ENCODE data around the gene SKAP1.
"Not testable (repeated sequence)": the region's sequence is repeated elsewhere in the genome, so short reads cannot be mapped to it uniquely, and the experiment has no call there.

Gene SKAP1

DNA sequence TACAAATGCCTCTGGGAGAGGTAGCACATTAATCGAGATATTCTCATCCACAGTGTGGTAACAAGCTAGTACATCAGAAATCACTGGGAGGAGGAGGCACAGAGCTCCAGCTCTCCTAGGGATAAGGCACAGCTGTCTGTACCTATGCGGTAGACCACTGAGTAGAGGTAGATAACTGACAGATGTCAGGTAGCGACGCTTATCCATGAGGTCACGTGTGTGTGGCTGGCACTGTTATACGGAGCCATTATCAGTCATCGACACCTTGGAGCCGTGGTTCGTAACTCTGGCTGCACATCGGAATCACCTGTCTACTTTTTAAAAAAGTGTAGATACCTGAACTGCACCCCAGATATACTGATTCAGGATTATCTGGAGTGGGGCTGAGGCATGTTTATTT, 220.0 kb downstream of the SKAP1 start:
- H3K4me3 ChIP-seq (ENCODE audit: insufficient read depth, low read length, poor library complexity, severe bottlenecking): no peak overlapping the region
- no peaks in the 10 kb centered on the region for H3K79me2 ChIP-seq (ENCODE audit: insufficient read depth, low read length)
- no peak overlapping the region for H3K9ac ChIP-seq (ENCODE audit: low read length)
- H3K36me3 ChIP-seq (ENCODE audit: low read length): no peaks in the 10 kb centered on the region
- no peaks in the 10 kb centered on the region for H3K27me3 ChIP-seq (ENCODE audit: low read length)
- no peak overlapping the region for H3K27ac ChIP-seq (ENCODE audit: low read depth, low read length)
- no peak overlapping the region for H2AFZ ChIP-seq (ENCODE audit: low read depth, low read length, severe bottlenecking)
- H4K20me1 ChIP-seq (ENCODE audit: low read depth, low read length): no peaks in the 10 kb centered on the region
- H3K9me2 ChIP-seq (replicated peaks; ENCODE audit: insufficient read depth, low read length): no peaks in the 10 kb centered on the region
- H3F3A ChIP-seq (ENCODE audit: insufficient read depth): no peaks in the 10 kb centered on the region
- H3K9me3 ChIP-seq (ENCODE audit: insufficient read depth, low read length): no peaks in the 10 kb centered on the region
- no peak for TF ChIP-seq EZH2phosphoT487 (conservative IDR thresholded peaks at IDR 0.05; ENCODE audit: low read length)
- TF ChIP-seq, protein P1, sequence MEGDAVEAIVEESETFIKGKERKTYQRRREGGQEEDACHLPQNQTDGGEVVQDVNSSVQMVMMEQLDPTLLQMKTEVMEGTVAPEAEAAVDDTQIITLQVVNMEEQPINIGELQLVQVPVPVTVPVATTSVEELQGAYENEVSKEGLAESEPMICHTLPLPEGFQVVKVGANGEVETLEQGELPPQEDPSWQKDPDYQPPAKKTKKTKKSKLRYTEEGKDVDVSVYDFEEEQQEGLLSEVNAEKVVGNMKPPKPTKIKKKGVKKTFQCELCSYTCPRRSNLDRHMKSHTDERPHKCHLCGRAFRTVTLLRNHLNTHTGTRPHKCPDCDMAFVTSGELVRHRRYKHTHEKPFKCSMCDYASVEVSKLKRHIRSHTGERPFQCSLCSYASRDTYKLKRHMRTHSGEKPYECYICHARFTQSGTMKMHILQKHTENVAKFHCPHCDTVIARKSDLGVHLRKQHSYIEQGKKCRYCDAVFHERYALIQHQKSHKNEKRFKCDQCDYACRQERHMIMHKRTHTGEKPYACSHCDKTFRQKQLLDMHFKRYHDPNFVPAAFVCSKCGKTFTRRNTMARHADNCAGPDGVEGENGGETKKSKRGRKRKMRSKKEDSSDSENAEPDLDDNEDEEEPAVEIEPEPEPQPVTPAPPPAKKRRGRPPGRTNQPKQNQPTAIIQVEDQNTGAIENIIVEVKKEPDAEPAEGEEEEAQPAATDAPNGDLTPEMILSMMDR (IDR thresholded peaks at IDR 0.05; ENCODE audit: insufficient read depth, low read length, poor library complexity, severe bottlenecking): no peak
- H3K4me2 ChIP-seq (ENCODE audit: low read depth, low read length, poor library complexity, severe bottlenecking): no peak overlapping the region

DNA sequence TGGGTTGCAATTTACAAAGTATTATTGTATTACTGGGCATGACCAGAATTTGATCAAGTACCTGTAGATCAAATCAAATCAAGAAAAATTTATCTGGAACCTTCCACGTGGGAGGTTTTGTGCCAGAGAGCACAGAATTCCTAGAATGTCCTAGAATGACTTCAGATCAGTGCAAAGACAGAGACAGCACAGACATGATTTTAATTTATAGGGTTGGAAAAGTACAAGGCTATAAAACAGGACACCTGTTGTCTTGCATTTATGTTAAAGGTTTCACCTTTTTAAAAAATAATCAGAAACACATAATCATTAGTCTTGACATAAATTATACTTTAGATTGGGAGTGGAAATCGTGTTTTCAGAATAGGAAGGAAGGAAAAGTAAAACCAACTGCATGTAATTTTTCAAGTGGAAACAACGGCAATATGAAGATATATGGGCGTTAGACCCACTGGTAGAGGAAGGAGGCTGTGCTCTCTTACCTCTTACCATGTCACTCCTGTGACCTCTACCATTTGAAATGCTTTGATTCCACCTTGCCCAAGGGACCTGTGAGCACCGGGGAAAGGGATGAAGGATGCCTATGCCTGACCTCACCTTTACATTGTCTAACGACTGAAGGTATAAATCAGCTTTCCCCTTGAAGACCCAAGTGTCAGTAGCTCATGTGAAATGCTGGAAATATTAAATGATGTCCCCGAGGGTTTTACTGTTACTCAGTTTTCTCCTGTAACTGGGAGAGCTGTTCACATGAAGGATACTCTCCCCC, 222.1 kb downstream of the SKAP1 start:
- no peak overlapping the region for H3K9ac ChIP-seq (ENCODE audit: low read length)
- TF ChIP-seq, protein P1 (IDR thresholded peaks at IDR 0.05; ENCODE audit: insufficient read depth, low read length, poor library complexity, severe bottlenecking): no peak
- no peak for TF ChIP-seq EZH2phosphoT487 (conservative IDR thresholded peaks at IDR 0.05; ENCODE audit: low read length)
- H3K4me3 ChIP-seq (ENCODE audit: insufficient read depth, low read length, poor library complexity, severe bottlenecking): no peak overlapping the region
- no peak overlapping the region for H2AFZ ChIP-seq (ENCODE audit: low read depth, low read length, severe bottlenecking)
- H3K9me3 ChIP-seq (ENCODE audit: insufficient read depth, low read length): no peaks in the 10 kb centered on the region
- no peak overlapping the region for H3K4me2 ChIP-seq (ENCODE audit: low read depth, low read length, poor library complexity, severe bottlenecking)
- H3K9me2 ChIP-seq (replicated peaks; ENCODE audit: insufficient read depth, low read length): no peaks in the 10 kb centered on the region
- H4K20me1 ChIP-seq (ENCODE audit: low read depth, low read length): no peaks in the 10 kb centered on the region
- H3K27me3 ChIP-seq (ENCODE audit: low read length): no peaks in the 10 kb centered on the region
- no peaks in the 10 kb centered on the region for H3F3A ChIP-seq (ENCODE audit: insufficient read depth)
- no peaks in the 10 kb centered on the region for H3K36me3 ChIP-seq (ENCODE audit: low read length)
- H3K27ac ChIP-seq (ENCODE audit: low read depth, low read length): no peak overlapping the region
- H3K79me2 ChIP-seq (ENCODE audit: insufficient read depth, low read length): no peaks in the 10 kb centered on the region

DNA sequence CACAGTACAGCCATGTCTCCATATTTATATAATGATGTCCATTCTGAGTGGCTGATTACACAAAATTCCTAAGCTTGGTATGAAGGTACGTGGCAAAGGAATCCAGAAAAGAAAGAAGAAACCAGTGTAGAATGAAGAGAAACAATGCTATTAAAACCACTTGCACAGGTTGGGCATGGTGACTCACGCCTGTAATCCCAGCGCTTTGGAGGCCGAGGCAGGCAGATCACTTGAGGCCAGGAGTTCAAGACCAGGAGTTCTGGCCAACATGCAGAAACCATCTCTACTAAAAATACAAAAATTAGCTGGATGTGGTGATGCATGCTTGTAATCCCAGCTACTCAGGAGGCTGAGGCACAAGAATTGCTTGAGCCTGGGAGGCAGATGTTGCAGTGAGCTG, 223.0 kb downstream of the SKAP1 start:
- H3F3A ChIP-seq (ENCODE audit: insufficient read depth); H3K4me3 ChIP-seq (ENCODE audit: insufficient read depth, low read length, poor library complexity, severe bottlenecking); H3K9me2 ChIP-seq (replicated peaks; ENCODE audit: insufficient read depth, low read length); H3K9me3 ChIP-seq (ENCODE audit: insufficient read depth, low read length); H3K4me2 ChIP-seq (ENCODE audit: low read depth, low read length, poor library complexity, severe bottlenecking); H3K36me3 ChIP-seq (ENCODE audit: low read length); H3K9ac ChIP-seq (ENCODE audit: low read length); H2AFZ ChIP-seq (ENCODE audit: low read depth, low read length, severe bottlenecking); H4K20me1 ChIP-seq (ENCODE audit: low read depth, low read length); H3K27me3 ChIP-seq (ENCODE audit: low read length); H3K27ac ChIP-seq (ENCODE audit: low read depth, low read length); H3K79me2 ChIP-seq (ENCODE audit: insufficient read depth, low read length): not testable (repeated sequence)

DNA sequence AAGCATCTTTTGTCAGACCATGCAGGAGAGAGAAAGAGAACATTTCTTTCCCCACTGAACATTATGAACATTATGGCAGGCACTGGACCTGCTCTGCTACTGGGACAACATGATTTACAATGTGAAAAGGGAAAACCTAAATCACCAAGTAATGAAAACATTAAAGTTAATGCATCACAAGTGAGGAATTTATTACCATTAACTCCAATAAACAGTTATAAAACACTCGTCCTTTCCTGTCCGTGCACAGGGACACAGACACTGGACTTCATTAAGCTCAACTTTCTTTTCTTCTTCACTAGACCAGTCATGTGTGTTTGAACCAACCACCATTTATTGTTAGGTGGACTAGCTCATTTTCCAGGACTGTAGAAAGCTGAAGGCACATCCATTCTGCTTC, 227.1 kb downstream of the SKAP1 start:
- H3K9me3 ChIP-seq (ENCODE audit: insufficient read depth, low read length): no peaks in the 10 kb centered on the region
- no peaks in the 10 kb centered on the region for H3K9me2 ChIP-seq (replicated peaks; ENCODE audit: insufficient read depth, low read length)
- TF ChIP-seq, protein P1 (IDR thresholded peaks at IDR 0.05; ENCODE audit: insufficient read depth, low read length, poor library complexity, severe bottlenecking): no peak
- TF ChIP-seq EZH2phosphoT487 (conservative IDR thresholded peaks at IDR 0.05; ENCODE audit: low read length): no peak
- no peak overlapping the region for H3K4me3 ChIP-seq (ENCODE audit: insufficient read depth, low read length, poor library complexity, severe bottlenecking)
- no peaks in the 10 kb centered on the region for H3K36me3 ChIP-seq (ENCODE audit: low read length)
- no peaks in the 10 kb centered on the region for H3K79me2 ChIP-seq (ENCODE audit: insufficient read depth, low read length)
- H3K9ac ChIP-seq (ENCODE audit: low read length): no peak overlapping the region
- H3F3A ChIP-seq (ENCODE audit: insufficient read depth): no peaks in the 10 kb centered on the region
- H3K27ac ChIP-seq (ENCODE audit: low read depth, low read length): no peak overlapping the region
- H4K20me1 ChIP-seq (ENCODE audit: low read depth, low read length): no peaks in the 10 kb centered on the region
- no peaks in the 10 kb centered on the region for H3K27me3 ChIP-seq (ENCODE audit: low read length)
- H2AFZ ChIP-seq (ENCODE audit: low read depth, low read length, severe bottlenecking): no peak overlapping the region
- no peak overlapping the region for H3K4me2 ChIP-seq (ENCODE audit: low read depth, low read length, poor library complexity, severe bottlenecking)

Data from SU-DHL-6 (cell line).